ENCODE results near the gene ZNF789.

- TF ChIP-seq CTCF (IDR thresholded peaks at IDR 0.05; ENCODE audit: extremely low read depth in 1 of 2, insufficient read depth in 1 of 2, low read depth in 1 of 2, low read length in 2 of 2) (no peak), EZH2 (IDR thresholded peaks at IDR 0.05; ENCODE audit: borderline replicate concordance, low read depth, low read length, severe bottlenecking) (no peak), POLR2A (IDR thresholded peaks at IDR 0.05; ENCODE audit: low read depth, low read length) (no peak), MAX (IDR thresholded peaks at IDR 0.05; ENCODE audit: insufficient read depth, insufficient read length) (no peak), POLR2AphosphoS5 (IDR thresholded peaks at IDR 0.05; ENCODE audit: insufficient read depth, low read depth, low read length) (no peak), MYC (IDR thresholded peaks at IDR 0.05; ENCODE audit: low read depth, low read length) (no peak), JUN (IDR thresholded peaks at IDR 0.05; ENCODE audit: borderline replicate concordance, insufficient read depth, insufficient read length, low read depth) (no peak), GATA2 (IDR thresholded peaks at IDR 0.05; ENCODE audit: insufficient read depth, insufficient read length, low read depth, low read length) (no peak), FOS (IDR thresholded peaks at IDR 0.05; ENCODE audit: borderline replicate concordance, insufficient read depth, low read length) (no peak)
Measured at GRCh38 chr7:99478464-99479440, 6.1 kb downstream of the ZNF789 start.
